HepG2 (cell line): ENCODE results near the gene KANSL1. TPM values are rescaled to one million over a fixed set of nuclear protein-coding genes. Genes with fewer than 3 reads are reported as not detected.

Source experiments
- ARID2 ChIP-seq: sonication (generic); formaldehyde crosslinking; IDR thresholded peaks from 2 replicates; pipeline ENCODE4 v1.8.1; 2022; ENCODE audit warnings: mild to moderate bottlenecking, missing genetic modification reagents, borderline replicate concordance
- ARID5B ChIP-seq: IDR thresholded peaks from 2 replicates; pipeline ENCODE4 v1.4.0; 2020; ENCODE audit warnings: mild to moderate bottlenecking, missing genetic modification reagents
- MZF1 ChIP-seq: sonication (generic); formaldehyde crosslinking; IDR thresholded peaks from 2 replicates; pipeline ENCODE4 v1.8.1; 2023; ENCODE audit warnings: mild to moderate bottlenecking, missing genetic modification reagents, borderline replicate concordance
- PAXIP1 ChIP-seq: sonication (generic); formaldehyde crosslinking; conservative IDR thresholded peaks from 2 replicates; pipeline ENCODE4 v1.4.0; 2020; ENCODE audit warnings: mild to moderate bottlenecking, missing genetic modification reagents, moderate library complexity
- PCBP2 ChIP-seq: fragments of 200-400 bp; formaldehyde crosslinking; optimal IDR thresholded peaks from 2 replicates; pipeline ENCODE3; 2018; ENCODE audit warnings: low read length, low read depth; ENCODE audit not compliant: poor library complexity, severe bottlenecking
- RELA ChIP-seq: sonication (generic); formaldehyde crosslinking; IDR thresholded peaks from 2 replicates; pipeline ENCODE4 v1.4.0; 2020; ENCODE audit warnings: missing genetic modification reagents
- SETDB1 ChIP-seq: sonication (generic); formaldehyde crosslinking; IDR thresholded peaks from 2 replicates; pipeline ENCODE4 v1.5.1; 2020; ENCODE audit warnings: missing genetic modification reagents, mild to moderate bottlenecking, borderline replicate concordance
- SIN3A ChIP-seq: IDR thresholded peaks from 2 replicates; pipeline ENCODE4 v1.6.1; 2011; ENCODE audit warnings: low read depth, mild to moderate bottlenecking, control low read depth, low read length, borderline replicate concordance
- SNAPC4 ChIP-seq: sonication (generic); formaldehyde crosslinking; IDR thresholded peaks from 2 replicates; pipeline ENCODE4 v1.4.0; 2020; ENCODE audit warnings: mild to moderate bottlenecking, missing genetic modification reagents
- SP140L ChIP-seq: sonication (generic); formaldehyde crosslinking; IDR thresholded peaks from 2 replicates; pipeline ENCODE4 v1.4.0; 2020; ENCODE audit warnings: missing genetic modification reagents, borderline replicate concordance
- ZFYVE20 ChIP-seq: sonication (generic); formaldehyde crosslinking; IDR thresholded peaks from 2 replicates; pipeline ENCODE4 v1.8.0; 2023; ENCODE audit warnings: low read depth, mild to moderate bottlenecking, moderate library complexity, missing genetic modification reagents, borderline replicate concordance
- ZMAT5 ChIP-seq: sonication (generic); formaldehyde crosslinking; IDR thresholded peaks from 2 replicates; pipeline ENCODE4 v1.5.0; 2020; ENCODE audit warnings: mild to moderate bottlenecking, low read depth, missing genetic modification reagents, borderline replicate concordance
- ZNF30 ChIP-seq: sonication (generic); formaldehyde crosslinking; IDR thresholded peaks from 2 replicates; pipeline ENCODE4 v1.5.0; 2020; ENCODE audit warnings: mild to moderate bottlenecking, missing genetic modification reagents
- polyA plus RNA-seq, 8 experiments: library from polyadenylated mRNA; depleted of rRNA in 3 of 8; stranded (reverse) in 7 of 8; unstranded in 1 of 8; fragments of >200 nt; fragmentation: Illumina TruSeq in 4 of 8; extraction: Trizol in 4 of 8; gene quantifications; 2 replicates each; pipeline versions ENCODE4 v1.2.1 to v1.2.3, GENCODE V29; 2011 to 2016; ENCODE audit warnings: low read depth in 4 of 8, missing spikeins in 1 of 8, mixed read lengths in 1 of 8; ENCODE audit not compliant: insufficient read depth in 1 of 8
- total RNA-seq, 5 experiments: library from RNA; depleted of rRNA; stranded (reverse); fragments of >200 nt; fragmentation: Illumina TruSeq; extraction: Trizol; gene quantifications; 2 replicates each; pipeline ENCODE4 v1.2.3, GENCODE V29; 2016; ENCODE audit warnings: low read depth in 1 of 5

The KANSL1 gene
- total and polyA plus RNA-seq, 2 of the 13 experiments (the other 11 are each of a cell fraction or from before 2014, with no cell fraction given) = 24.0 to 59.6 TPM

GRCh38 chr17:46192439-46193150, 634 bp downstream of the KANSL1 start (continued):
- TF ChIP-seq SNAPC4 = no peak
- TF ChIP-seq ARID5B (CRISPR knock-in tag) = no peak; the same call in 1 of the 2 replicates
- no peak for TF ChIP-seq SP140L (CRISPR knock-in tag)
- no peak for TF ChIP-seq PCBP2
- no peak for TF ChIP-seq ZFYVE20 (CRISPR knock-in tag)
- TF ChIP-seq ZMAT5 (CRISPR knock-in tag) = no peak
- TF ChIP-seq SETDB1 (CRISPR knock-in tag) = no peak
- TF ChIP-seq PAXIP1 (CRISPR knock-in tag) = no peak
- TF ChIP-seq ARID2 = no peak
- TF ChIP-seq SIN3A = peak; percentile 69; the same call in 1 of the 2 replicates
- no peak for TF ChIP-seq RELA
- no peak for TF ChIP-seq MZF1 (CRISPR knock-in tag)
- no peak for TF ChIP-seq ZNF30 (CRISPR knock-in tag)
